Left forelimb (tissue), 1 donor: ENCODE data around the gene GPSM1.

ENCODE experiments used
- DNase-seq: peaks from one replicate; pipeline ENCODE4 v3.0.0-alpha.2; 2018; ENCODE audit warnings: low spot score

Gene GPSM1

DNA sequence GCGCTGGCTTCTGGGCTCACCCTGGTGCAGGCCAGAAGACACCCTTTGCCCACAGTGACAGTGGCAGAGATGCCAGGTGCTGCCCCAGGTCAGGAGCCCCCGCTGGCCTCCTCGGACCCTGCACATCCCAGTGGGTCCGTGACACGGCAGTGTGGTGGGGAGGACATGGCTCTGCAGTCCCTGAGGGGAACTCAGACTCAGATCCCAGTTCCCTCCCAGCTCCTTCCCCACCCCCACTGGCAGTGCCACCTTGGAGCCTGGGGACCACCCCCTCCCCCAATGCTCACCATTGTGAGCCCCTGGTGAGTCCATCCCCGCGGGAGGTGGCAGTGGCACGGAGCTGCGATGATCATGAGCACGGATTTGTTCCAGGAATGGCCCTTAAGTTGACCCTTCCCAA is 22.9 kb upstream of the GPSM1 start:
- DNase-seq = no peak

DNA sequence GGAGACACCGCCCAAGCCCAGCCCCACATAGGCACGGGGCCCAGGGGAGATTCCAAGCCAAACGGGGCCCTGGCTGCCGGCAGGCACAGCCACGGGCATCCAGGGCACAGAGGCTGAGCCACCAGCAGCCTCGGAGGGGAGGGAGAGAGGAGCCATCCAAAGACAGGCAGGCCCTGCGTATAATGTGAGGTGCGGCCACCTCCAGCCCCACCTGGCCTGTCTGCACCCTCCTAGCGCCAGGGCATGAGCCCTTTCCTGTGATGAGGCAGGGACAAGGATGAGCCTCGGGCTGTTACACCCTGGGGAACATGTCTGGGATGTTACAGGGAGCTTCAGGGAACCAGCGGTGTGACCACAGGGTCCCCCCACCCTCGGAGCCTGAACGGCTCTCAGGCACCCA is 22.4 kb upstream of the GPSM1 start:
- no peak for DNase-seq

DNA sequence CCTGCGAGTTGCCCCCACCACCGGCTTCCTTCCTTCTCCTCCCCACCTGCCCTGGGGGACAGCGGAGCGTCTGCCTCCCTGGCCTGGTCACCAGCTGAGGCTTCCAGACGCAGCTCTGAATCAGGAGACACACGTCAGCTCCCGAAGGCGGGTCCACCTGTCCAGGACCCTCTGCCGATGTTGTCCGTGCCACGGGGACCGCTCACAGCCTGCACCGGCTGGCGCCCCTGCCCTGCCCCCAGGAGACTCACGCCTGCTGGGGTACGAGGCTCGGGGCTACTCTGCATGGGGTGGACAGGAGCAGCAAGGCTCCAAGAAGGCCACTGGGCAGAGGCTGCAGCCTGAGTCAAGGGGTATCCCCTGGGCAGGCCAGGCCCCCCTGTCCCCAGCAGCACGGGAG is 21.5 kb upstream of the GPSM1 start:
- no peak for DNase-seq

DNA sequence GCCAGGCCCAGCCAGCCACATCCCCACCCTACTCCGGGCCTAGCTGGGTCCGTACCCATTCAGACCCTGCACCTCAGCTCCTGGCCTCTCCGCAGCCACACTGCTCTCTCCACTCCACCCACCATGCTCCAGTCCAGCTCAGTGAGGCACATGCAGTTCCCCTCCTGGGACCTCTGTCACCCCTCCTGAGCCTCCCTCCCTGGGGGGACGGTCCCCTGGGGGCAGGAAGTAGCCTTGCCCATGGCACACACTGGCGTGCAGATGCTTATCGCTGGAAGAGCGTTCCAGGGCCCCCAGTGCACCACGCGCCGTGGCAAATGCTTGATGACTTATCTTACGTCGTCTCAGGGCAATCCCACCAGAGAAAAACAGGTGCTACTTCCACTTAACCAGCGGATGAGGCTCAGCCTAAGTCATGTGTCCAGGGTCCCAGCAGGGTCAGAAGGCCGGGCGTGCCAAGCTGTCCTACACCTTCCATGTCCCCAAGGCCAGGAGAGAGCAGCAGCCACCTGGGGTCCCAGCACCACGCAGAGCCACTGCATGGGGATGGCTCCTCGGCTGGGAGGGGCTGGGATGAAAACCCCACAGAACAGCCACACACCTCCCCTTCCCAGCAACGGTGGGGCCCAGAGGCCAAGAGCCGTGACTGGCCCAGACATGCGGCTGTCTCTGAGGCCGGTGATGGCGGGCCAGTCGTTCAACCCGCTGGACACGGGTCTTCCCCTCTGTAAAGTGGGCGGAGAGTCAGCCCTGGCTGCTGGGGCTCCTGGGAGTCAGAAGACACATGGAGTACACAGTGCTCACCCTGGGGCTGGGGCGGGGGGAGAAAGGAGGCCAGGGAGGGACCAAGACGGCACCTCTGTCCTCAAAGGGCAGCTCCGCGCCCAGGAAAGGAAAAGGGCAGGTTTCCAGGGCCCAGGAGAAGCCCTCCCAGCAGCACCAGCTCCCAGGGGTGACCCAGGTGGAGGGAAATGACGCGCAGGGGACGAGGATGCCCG is 20.8 kb upstream of the GPSM1 start:
- no peak for DNase-seq

DNA sequence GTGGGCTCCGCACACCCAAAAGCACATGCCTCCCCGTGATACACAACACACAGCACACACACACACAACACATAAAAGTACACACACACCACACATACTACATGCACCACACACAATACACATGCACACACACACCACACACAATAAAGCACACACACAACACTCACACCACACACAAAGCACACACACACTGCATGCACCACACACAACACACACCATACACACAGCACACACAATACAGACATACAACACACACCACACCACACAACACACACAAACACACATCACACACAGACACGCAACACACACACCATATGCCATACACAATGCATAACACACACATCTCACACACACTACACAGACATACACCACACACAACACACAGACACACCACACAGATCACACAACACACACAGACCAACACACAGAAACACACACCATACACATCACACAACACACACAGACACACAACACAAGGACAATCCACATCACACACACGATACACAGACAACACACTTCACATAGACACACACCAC is 20.1 kb upstream of the GPSM1 start:
- no peak for DNase-seq

DNA sequence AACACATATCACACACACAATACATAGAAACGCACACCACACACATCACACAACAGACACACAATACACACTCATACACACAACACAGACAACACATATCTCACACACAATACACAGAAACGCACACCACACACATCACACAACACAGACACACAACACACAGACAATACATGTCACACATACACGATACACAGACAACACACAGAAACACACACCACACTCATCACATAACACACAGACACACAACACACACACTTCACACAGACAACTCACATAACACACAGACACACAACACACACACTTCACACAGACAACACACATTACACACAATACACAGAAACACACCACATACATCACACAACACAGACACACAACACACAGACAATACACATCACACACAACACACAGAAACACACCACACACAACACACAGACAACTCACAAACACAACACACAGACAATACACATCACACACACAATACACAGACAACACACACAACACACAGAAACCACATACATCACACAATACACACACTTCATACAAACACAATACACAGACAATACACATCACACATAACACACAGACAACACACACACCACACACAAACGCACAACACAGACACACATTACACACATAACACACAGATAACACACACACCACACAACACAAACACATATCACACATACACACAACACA is 19.2 kb upstream of the GPSM1 start:
- DNase-seq = no peak

DNA sequence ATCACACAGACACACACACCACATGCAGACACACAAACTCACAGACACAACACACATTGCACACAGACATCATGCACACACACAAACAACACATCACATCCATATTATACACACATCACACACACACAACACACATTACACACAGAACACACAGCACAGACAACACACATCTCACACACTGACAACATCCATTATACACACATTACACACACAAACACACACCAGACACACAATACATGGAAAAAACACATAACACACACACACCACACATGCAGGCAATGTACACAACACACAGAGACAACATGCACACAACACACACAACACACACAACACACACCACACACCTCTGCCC is 18.7 kb upstream of the GPSM1 start:
- DNase-seq = no peak

DNA sequence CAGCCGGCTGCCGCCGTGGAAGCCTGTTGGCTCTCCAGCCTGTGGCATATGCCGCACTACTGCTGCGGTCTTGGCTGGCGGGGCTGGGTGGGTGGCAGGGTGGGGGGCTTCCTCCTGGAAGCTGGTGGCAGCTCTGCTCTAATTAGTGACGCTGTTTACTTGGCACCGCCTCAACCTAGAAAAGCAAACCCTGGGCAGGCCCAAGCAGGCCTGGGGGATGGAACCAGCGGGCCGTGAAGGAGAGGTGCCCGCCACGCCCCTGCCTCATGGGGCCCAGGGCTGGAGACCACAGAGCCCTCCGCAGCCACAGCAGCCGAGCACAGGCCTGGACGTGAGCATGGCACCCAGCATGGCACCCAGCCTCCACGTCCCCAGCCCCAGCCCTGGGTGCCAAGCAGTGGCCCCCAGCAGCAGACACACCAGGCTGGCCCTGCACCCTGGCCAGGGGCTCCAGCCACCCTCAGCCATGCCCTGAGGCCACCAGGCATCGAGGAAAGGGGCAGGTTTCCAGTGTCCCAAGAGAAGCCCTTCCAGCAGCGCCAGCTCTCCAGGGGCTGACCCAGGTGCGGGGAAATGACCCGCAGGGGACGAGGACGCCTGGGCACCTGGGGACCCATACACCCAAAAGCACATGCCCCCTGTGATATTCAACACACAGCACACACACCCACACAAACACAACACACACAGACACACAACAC is 18.1 kb upstream of the GPSM1 start:
- DNase-seq = no peak

DNA sequence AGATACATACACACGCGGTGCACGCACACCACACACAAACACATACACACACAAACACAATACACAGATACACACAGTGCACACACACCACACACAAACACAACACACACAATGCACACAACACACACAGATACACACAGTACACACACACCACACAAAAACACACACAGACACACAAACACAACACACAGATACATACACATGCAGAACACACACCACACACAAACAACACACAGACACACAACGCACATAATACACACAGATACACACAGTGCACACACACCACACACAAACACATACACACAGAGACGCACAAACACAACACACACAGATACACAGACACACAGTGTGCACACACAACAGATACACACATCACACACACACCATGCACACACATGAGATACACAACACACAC is 17.5 kb upstream of the GPSM1 start:
- no peak for DNase-seq

DNA sequence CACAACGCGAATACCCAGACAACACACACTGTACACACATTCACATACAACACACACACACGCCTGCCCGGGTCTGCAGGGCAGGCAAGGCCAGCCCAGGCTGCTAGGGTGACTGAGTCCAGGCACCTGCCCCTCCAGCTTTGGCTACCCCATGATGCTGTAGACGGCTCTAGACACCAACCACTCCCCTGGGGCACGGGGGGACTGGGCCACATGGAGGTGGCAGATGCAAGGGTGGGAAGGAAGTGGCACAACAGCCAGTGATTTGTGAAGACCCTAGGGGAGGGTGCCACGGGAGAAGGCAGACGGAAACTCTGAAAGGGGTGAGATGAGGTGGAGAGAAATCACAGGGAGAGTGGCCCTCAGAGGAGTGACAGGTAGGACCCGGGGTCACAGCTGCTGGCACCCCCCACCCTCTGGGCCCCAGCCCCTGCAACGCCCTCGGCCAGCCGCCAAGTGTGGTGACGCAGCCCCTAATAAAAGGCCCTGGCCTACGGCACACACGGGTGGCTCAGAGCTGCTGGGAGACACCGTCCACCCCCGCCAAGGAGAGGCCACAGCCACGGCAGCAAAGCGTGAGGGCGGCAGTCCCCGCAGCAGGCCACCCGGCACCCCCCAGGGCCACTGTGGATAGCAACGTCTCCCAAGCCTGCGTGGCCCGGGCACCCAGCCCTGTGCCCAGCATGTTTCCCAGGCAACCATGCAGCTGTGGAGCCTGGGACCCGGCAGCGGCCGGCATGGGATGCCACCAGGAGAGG is 16.9 kb upstream of the GPSM1 start:
- DNase-seq = no peak

DNA sequence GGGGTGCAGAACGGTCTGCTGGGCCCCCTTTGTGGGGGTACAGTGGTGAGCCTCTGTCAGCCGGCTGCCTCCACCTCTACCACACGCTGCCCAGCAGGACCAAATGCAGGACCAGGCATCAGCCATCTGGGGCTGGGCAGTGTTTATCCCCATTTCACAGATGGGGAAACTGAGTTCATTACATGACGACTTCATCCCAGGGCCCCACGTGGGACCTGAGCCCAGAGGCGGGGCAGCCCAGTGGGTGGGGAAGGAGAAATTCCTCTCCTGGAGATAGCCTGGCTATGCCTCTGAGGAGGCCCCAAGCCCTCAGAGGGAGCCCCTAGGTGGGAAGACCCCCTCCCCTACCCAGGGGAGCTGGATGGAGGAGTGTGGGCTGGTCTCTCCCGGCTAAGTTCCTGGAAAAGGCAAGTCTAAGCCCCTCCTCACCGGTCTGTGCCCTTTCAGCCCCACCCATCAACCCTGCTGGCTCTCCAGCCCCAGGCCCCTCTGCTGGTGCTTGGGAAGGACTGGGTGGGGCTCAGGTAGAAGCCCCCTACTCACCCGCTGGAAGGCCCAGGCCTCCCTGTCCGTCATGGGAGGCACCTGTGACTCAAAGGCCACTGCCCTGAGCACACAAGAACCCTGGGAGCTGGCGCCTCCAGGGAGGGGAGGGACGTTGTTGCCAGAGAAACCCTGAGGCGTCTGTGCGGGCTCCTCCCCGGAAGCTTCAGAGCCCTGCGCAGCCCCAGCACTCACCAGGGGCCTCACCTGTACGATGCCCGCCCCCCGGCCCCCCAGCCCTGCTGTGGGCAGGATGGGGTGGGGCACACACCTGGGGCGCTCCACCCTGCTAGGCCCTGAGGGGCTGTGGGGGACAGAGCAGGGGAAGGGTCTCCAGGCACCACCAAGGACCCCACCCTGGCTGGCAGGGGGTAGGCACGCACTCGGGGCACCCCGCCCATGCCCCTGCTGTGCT is 16.0 kb upstream of the GPSM1 start:
- no peak for DNase-seq

DNA sequence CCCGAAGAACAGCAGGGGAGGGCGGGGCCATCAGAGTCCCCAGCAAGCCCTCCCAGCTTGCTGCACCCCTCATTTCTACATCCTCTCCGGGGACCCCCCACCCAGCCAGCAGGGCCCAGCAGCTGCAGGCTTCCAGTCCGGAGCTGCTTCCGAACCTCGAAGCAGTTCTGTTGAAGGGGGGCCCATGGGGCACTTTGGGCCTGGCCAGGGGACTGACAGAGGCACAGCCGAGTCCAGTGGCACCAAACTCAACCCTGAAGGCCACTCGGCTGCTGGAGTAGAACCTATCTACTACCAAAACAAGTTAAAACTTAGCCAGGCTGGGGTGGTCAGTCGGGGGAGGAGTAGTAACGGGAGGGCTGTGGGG is 15.3 kb upstream of the GPSM1 start:
- DNase-seq = no peak

DNA sequence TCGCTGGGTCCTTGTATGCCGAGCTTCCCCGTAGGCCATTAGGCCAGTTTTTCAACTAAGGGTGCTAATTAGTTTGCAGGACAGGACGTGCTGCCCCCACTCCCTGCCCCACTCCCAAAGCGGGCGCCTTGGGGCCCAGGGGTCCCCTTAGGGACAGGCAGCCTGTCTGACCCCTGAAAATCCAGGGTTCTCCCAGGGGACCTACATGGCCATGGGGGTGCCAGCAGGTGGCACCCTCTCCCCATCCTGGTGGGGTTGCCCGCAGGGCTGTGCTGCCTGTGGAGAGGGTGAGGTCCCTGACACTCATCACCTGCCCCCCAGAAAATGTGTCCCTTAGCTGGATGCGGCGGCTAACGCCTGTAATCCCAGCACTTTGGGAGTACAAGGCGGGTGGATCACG is 14.9 kb upstream of the GPSM1 start:
- no peak for DNase-seq

DNA sequence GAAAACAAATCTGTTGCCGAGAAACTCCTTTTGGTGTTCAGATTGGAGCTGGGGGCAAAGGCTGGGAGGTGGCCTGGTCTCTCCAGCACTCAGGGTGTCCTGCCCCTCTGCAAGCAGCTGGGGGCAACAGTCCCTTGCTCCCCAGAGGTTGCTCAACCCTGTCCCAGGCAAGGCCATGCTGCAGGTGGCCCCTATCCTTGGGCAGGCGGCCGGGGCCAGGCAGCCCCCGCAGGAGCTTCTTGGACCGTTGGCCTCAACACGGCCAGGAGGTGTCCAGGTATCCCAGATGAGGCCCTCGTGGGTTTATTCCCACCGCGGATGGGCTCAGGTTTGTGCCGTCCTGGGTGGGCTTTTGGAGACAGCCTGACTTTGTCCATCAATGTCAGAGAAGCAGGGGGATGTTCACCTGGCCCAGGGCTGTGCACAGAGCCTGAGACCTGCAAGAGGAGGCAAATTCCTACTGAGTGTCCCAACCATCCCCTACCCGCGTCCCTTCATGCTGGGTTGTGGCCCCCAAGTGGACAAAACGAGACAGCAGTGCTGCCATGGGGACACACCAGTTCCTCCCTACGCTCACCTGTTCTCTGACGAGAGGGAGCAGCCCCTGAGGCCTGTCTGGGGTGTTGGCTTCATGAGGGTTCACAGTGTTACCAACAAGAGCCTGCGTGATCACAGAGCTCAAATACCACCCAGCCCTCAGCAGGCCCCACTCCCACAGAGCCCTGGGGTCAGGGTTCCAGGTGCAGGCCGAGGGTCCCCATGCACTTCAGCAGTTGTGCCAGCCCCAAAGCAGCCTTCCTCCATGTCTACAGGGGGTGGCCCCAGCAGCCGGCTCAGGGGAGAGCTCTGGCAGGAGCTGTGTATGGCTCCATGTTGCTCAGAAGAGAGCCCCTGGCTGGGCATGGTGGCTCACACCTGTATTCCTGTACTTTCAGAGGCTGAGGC is 14.0 kb upstream of the GPSM1 start:
- DNase-seq = no peak

DNA sequence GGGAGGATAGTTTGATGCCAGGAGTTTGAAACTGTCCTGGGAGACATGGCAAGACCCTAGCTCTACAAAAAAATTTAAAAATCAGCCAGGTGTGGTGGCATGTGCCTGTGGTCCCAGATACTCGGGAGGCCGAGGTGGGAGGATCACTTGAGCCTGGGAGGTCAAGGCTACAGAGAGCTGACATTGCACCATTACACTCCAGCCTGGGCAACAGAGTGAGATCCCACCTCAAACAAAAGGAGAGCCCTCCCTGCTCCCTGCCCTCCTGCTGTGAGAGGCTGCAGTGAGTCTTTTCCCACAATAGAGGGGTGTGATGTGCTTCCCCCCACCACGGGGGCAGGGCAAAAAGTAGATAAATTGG is 13.3 kb upstream of the GPSM1 start:
- no peak for DNase-seq

DNA sequence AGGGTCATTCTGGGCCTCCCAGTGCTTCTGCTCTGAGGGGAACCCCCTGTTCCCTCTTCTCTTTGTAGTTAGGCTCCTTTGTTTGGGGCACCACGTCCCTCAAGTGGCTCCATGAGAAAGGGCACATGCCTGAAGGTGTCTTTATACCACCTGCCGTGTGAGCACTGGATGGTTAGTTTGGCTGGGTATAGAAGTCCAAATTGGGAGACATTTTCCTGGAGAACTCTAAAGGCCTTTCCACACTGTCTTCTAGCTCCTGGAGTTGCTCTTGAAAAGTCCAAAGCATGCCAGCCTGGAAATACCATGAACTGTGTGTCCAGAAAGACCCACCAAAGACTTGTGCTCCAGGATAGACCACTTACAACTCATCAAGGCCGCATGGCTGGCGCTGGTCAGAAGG is 12.4 kb upstream of the GPSM1 start:
- DNase-seq = no peak

DNA sequence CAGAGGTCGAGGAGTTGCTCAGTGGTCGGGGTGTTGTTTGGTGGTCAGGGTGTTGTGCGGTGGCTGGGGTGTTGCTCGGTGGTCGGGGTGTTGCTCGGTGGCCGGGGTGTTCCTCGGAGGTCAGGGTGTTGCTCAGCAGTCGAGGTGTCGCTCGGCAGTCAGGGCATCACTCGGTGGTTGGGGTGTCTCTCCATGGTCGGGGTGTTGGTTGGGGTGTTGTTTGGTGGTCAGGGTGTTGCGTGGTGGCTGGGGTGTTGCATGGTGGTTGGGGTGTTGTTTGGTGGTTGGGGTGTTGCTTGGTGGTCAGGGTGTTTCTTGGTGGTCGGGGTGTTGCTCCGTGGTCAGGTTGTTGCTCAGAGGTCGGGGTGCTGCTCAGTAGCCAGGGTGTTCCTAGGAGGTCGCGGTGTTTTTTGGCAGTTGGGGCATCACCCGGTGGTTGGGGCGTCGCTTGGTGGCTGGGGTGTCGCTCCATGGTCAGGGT is 11.0 kb upstream of the GPSM1 start:
- no peak for DNase-seq

DNA sequence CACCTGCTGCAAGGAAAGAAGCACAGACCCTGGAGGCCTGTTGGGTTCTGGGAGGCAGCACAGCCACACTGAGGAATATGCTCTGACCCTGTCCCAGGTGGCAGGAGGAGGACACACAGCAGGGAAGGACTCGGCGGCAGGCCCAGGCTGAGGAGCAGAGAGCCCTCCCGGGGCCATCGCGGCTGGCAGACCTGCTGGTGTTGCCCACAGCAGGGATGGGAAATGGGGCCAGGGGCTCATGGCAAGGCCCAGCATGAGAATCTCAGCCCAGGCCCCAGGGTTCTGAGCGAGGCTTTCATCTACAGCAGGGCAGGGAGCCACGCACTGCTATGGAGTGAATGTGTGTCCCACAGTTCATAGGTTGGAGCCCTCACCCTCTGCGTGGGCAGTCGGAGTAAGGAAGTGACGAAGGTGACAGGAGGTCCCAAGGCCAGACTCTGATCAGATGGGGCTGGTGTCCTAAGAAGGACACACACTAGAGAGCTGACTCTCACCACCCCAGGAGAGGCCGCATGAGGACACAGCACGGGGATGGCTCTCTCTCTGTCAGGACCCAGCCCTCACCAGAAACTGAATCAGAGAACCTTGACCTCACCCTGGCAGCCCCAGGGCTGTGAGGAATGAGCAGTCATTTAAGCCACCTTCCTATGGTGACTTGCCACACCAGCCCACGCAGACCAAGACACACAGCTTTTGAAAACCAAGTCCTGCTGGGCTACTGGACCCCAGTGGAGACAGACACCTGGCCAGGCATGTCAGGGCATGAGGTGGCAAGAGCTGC is 10.3 kb upstream of the GPSM1 start:
- no peak for DNase-seq

DNA sequence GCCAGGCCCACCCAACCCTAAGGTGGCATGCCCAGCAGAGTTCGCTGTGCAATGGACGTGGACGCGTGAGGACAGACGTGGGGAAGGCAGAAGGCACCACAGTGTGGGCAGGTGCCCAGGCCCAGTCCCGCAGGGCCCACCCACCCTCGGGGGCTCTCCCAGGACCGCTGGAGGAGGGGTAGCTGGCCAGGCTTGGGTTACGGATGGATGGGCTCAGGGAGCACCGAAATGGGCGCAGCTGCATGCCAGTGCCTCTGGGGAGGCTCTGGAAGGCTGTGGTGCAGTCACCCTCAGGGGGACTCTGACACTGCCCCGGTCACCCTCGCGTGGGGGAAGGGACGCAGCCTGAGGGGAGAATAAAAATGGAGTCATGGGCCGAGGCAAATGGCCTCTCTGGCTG is 9.6 kb upstream of the GPSM1 start:
- no peak for DNase-seq
